ENCODE results near the gene LGALS3BP. TPM values are rescaled to one million over a fixed set of nuclear protein-coding genes. Genes with fewer than 3 reads are reported as not detected.

Gene LGALS3BP
- total and polyA plus RNA-seq, 2 of the 4 experiments (the other 2 are of a cell fraction), result 33.7 to 273 TPM

- TF ChIP-seq FOS (IDR thresholded peaks at IDR 0.05; ENCODE audit: low read depth, low read length), result no peak
- TF ChIP-seq ELK1 (IDR thresholded peaks at IDR 0.05; ENCODE audit: borderline replicate concordance, low read depth, low read length), result no peak
- TF ChIP-seq MAZ (IDR thresholded peaks at IDR 0.05; ENCODE audit: borderline replicate concordance, low read depth, low read length), result no peak
- no peak for TF ChIP-seq RAD21 (IDR thresholded peaks at IDR 0.05; ENCODE audit: low read length)
- no peaks in the 10 kb centered on the region for H3K9me3 ChIP-seq (ENCODE audit: control insufficient read depth, insufficient read depth, low read length)
- H3K14ac ChIP-seq (replicated peaks; ENCODE audit: low read depth, low read length), result no peak overlapping the region
- no peak overlapping the region for H2BK5ac ChIP-seq (ENCODE audit: low read depth, low read length, poor library complexity, severe bottlenecking)
- H2BK120ac ChIP-seq (ENCODE audit: low read depth, low read length), result no peak overlapping the region
- peaks cover 25 to 80% of the 10 kb centered on the region in 2 experiments for H3K79me1 ChIP-seq (ENCODE audit: low read depth in 1 of 2, low read length in 2 of 2)
- intact Hi-C loops (cut with micrococcal nuclease) (no loop called here), in situ Hi-C loops (cut with MboI; ENCODE audit: low sequenced_read_pairs) (no loop called here), dilution Hi-C loops (cut with HindIII; ENCODE audit: low sequenced_read_pairs, unreplicated experiment) (no loop called here)
- ATAC-seq (ENCODE audit: low read depth) (no peak), DNase-seq (no peak)
- no peak overlapping the region for H4K5ac ChIP-seq (ENCODE audit: low read depth, low read length)
- no peak overlapping the region for H4K91ac ChIP-seq (ENCODE audit: insufficient read depth, low read depth, low read length)
- peaks cover 38% of the 10 kb centered on the region for H3K36me3 ChIP-seq (ENCODE audit: control insufficient read depth, insufficient read depth, low read length)
- BruUV-seq (replicated peaks), result no TSS peak
- no peak overlapping the region for H3K4me3 ChIP-seq (ENCODE audit: insufficient read depth, low read depth, low read length)
- no peak overlapping the region for H3K4me2 ChIP-seq (ENCODE audit: low read depth, low read length)
- H3K4ac ChIP-seq (ENCODE audit: low read depth, low read length), result no peak overlapping the region
- no peaks in the 10 kb centered on the region for H3K4me1 ChIP-seq (ENCODE audit: control insufficient read depth, insufficient read depth, low read length)
- H4K8ac ChIP-seq (ENCODE audit: low read depth in 2 of 2, low read length in 2 of 2), result no peak overlapping the region
- H2AK9ac ChIP-seq (replicated peaks; ENCODE audit: low read depth, low read length, poor library complexity), result no peak overlapping the region
- ChIA-PET CTCF (no interaction called here), POLR2A (ENCODE audit: unreplicated experiment) (no interaction called here)
- H3K56ac ChIP-seq (ENCODE audit: extremely low read depth, insufficient read depth, low read length), result no peak overlapping the region
- no peak overlapping the region for H2BK15ac ChIP-seq (ENCODE audit: low read depth, low read length)
- H3K23ac ChIP-seq (ENCODE audit: low read depth, low read length), result no peak overlapping the region
- H3K9me1 ChIP-seq (ENCODE audit: insufficient read depth, low read length), result no peaks in the 10 kb centered on the region; the same call in 1 of the 2 replicates
- no peaks in the 10 kb centered on the region for H3K27me3 ChIP-seq (ENCODE audit: control insufficient read depth, insufficient read depth, low read length)
- no peak overlapping the region for H3K27ac ChIP-seq (ENCODE audit: insufficient read depth, low read length)
- no peak overlapping the region for H3K9ac ChIP-seq (ENCODE audit: low read depth, low read length)
- no peak overlapping the region for H2AFZ ChIP-seq (replicated peaks; ENCODE audit: low read length, poor library complexity)
- no peak overlapping the region for H3K18ac ChIP-seq (ENCODE audit: low read depth, low read length)
- H4K20me1 ChIP-seq (ENCODE audit: insufficient read depth, low read length), result peaks cover 75% of the 10 kb centered on the region
- 95% methylated on average over 18 of the region's 25 CpGs; no CpG with 5 or more reads in 1 of the 2 experiments for WGBS, 2 experiments (ENCODE audit: extremely low coverage in 2 of 2, insufficient read length in 1 of 2)
- no peak overlapping the region for H2BK20ac ChIP-seq (ENCODE audit: low read depth, low read length)
- no peak overlapping the region for H2AK5ac ChIP-seq (ENCODE audit: low read depth, low read length)
Observed at GRCh38 chr17:79000396-79001189, 20.9 kb upstream of the LGALS3BP start.
